ENCODE measurements around the gene SPIB. TPM values are rescaled to one million over a fixed set of nuclear protein-coding genes. Genes with fewer than 3 reads are reported as not detected.

The SPIB gene
- total RNA-seq, 2 donors from 2014 or later: not detected

GRCh38 chr19:50415661-50416033, 3.1 kb upstream of the SPIB start:
- intact Hi-C loops (cut with DNase I): loop anchor here in 1 of 2 donors (2.0 kb wide), 1 partner anchor 45 kb away; no protein-coding TSS in a partner anchor
- DNase-seq: no peak

GRCh38 chr19:50416034-50416977, 2.4 kb upstream of the SPIB start:
- ATAC-seq (no peak), DNase-seq (no peak)
- intact Hi-C loops (cut with DNase I): no loop called here

More at GRCh38 chr19:50415661-50416033, 3.1 kb upstream of the SPIB start:
- ATAC-seq: peak in 1 of 2 donors; percentile 34

GRCh38 chr19:50417111-50418081, 1.3 kb upstream of the SPIB start:
- ATAC-seq: no peak
- intact Hi-C loops (cut with DNase I): no loop called here
- DNase-seq: no peak

DNA sequence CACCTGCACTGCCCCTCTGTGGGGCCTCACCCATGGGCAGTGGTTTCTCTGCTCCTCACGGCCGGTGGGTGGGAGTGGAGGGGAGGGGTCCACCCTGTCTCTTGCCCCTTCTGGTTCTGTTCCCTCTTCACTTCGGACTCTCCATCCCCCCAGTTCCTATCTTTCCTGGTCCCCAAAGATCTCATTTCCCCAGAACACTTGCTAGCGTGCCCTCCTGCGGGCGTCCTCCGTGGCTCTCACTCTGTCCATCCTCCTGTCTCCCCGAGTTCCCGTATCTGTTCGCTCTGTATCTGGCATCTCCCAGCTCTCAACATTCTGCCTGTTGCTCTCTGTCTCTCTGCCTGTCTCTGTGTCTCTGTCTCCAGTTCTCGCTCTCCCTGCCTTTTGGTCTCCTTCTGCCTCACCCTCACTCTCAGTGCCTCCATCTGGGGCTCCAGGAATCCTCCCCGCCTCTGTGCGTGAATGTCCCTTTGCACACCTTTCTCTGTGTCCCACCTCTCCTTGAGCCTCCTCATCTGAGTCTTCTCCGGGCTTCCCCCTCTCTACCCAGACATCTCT, 363 bp downstream of the SPIB start:
- ATAC-seq (no peak), DNase-seq (no peak)
- intact Hi-C loops (cut with DNase I): no loop called here

GRCh38 chr19:50419580-50420035, 870 bp downstream of the SPIB start:
- DNase-seq: no peak
- ATAC-seq: no peak
- intact Hi-C loops (cut with DNase I): no loop called here

DNA sequence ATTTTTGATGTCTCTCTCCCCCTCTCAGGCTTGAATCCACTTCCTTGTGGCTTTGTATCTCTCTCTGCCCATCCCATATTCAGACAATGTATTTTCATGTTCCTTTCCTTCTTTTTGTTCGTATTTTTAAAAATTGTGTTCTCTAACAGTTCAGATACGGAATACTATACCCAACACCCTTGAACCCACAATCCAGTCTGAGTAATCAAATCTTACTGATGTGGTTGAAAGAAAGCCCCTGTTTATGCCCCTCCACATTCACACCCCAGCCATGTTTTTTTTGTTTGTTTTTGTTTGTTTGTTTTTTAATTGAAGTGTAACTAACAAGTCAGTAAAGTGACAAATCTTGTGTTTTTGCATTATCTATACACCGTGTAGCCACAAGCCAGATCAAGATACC, 1.4 kb downstream of the SPIB start:
- DNase-seq (no peak), ATAC-seq (no peak)
- intact Hi-C loops (cut with DNase I): no loop called here

DNA sequence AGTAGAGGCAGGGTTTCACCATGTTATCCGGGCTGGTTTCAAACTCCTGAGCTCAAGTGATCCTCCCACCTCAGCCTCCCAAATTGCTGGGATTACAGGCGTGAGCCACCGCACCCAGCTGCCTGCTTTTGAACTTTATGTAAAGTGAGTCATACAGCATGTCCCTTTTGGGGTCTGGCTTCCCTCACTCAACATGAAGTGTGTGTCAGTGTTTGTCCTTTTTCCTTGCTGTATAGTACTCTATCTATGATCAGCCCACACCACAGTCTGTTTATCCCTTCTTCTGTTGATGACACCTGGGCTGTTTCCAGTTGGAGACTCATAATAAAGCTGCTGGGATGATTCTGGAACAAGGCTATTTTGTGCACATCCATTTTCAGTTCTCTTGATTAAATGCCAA, 2.1 kb downstream of the SPIB start:
- no peak for DNase-seq
- intact Hi-C loops (cut with DNase I): no loop called here
- no peak for ATAC-seq

DNA sequence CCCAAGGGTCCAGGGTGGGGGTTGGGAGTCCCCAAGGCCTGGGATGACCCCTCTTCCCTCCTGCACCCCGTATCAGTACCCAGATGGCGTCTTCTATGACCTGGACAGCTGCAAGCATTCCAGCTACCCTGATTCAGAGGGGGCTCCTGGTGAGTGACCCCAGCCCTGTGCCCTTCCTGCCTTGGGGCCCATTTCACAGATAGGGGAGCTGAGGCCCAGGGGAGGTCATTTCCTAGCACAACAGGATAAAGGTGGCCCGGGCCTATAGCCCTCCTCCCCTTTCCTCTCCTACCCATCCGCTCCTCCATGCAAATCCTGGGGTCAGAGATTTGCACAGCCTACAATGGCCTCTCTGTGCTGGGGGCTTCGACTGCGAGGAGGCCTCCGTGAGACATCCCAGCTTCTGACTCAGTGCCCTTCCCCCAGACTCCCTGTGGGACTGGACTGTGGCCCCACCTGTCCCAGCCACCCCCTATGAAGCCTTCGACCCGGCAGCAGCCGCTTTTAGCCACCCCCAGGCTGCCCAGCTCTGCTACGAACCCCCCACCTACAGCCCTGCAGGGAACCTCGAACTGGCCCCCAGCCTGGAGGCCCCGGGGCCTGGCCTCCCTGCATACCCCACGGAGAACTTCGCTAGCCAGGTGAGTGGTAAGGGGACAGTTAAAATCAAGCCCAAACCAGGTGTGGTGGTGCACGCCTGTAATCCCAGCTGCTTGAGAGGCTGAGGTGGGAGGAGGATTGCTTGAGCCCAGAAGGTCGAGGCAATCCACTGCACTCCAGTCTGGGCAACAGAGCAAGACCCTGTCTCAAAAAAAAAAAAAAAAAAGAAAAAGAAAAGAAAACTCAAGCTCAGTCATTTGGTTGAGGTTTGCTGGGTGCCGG, 3.9 kb downstream of the SPIB start:
- intact Hi-C loops (cut with DNase I): no loop called here
- no peak for ATAC-seq
- no peak for DNase-seq

DNA sequence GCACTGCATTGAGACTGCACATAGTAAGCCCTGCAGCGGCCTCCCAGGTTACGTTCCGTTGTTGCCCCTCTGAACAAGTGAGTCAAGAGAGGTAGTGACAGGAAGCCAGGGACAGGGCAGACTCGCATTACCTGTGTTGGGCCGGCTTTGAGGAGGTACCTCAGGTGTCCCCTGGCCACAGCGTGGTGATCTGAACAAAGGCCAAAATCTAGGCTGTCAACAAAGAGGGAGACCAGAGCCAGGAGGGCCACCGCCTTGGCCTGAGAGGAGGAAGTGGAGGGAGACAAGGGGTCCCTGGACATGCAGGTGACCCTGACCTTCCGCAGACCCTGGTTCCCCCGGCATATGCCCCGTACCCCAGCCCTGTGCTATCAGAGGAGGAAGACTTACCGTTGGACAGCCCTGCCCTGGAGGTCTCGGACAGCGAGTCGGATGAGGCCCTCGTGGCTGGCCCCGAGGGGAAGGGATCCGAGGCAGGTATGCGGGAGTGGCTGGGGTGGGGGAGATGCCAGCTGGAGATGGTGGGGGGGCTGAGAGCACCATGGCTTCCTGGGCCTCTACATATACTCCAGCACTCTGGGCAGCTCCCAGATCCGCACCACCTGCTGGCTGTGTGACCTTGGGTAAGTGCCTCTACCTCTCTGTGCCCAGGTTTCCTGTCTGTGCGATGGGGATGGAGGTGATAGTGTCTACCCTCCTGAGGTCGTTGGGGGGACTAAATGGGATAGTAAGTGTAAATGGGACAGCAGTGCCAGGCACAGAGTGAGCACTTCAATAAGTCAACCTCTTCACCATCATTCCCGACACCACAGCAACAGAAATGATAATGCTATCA, 4.8 kb downstream of the SPIB start:
- DNase-seq: no peak
- no peak for ATAC-seq
- intact Hi-C loops (cut with DNase I): no loop called here

DNA sequence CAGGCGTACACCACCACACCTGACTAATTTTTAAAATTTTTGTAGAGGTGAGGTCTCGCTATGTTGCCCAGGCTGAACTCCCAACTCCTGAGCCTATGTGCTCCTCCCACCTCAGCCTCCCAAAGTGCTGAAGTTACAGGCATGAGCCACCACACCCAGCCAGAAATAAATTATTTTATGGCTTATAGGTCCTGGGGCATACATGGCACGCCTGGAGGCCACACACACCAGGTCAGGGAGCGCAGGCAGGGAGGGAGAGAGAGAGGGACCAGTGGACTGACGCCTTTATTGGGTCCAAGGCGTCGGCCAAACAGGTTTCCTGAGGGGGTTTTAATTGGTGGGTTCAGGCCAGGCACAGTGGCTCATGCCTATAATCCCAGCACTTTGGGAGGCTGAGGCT, 6.8 kb downstream of the SPIB start:
- DNase-seq (no peak), ATAC-seq (no peak)
- intact Hi-C loops (cut with DNase I): no loop called here

- intact Hi-C loops (cut with DNase I): no loop called here
- no peak for ATAC-seq
- no peak for DNase-seq
These were observed 8.7 kb downstream of the SPIB start for GRCh38 chr19:50427318-50427925.

- DNase-seq: peak; percentile 89
- intact Hi-C loops (cut with DNase I): no loop called here
- ATAC-seq: peak; percentile 70 to 72
These were observed 9.3 kb downstream of the SPIB start for GRCh38 chr19:50427997-50428425.

DNA sequence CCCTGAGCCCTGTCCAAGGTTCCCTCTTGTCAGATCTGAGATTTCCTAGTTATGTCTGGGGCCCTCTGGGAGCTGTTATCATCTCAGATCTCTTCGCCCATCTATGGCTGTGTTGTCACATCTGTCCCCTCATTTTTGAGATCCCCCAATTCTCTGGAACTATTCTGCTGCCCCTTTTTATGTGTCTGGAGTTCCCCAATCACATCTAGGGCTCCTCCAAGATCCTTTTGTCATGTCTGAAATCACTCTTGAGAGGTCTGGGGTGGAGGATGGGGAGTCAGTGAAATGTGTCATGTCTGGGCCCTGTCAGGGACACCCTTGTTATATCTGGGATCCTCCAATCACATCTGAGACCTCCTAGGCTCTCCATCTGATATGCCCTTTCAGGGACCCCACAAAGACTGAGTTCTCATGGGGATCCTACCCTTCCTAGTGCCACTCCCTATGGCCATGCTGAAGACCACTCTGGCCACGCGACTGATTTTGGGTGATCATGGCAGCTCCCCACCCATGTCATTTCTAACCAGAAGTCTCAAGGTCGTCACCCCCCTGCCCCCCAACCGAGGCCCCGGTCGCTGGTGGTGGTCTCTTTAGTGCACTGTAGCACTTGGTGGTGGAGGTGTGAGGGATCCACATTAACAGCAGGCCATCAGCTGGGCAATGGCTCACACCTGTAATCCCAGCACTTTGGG, 10.2 kb downstream of the SPIB start:
- intact Hi-C loops (cut with DNase I): no loop called here
- DNase-seq: no peak
- no peak for ATAC-seq

DNA sequence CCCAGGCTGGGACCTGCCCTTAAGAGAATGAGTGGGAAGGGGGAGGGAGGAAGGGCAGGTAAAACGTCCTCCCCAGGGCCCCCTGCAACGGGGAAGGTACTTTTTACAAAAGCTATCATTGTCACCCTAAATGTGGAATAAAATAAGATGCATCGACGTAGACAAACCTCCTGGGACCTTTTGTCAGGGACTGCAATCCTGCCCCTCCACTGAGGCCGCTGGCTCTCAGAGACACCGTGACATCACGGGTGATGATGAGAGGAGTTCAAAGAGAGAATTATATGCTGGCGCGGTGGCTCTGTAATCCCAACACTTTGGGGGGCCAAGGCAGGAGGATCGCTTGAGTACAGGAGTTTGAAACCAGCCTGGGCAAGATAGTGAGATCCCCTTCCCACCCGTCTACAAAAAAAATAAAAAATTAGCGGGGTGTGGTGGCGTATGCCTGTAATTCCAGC, 12.2 kb downstream of the SPIB start:
- intact Hi-C loops (cut with DNase I): no loop called here
- no peak for ATAC-seq
- no peak for DNase-seq

DNA sequence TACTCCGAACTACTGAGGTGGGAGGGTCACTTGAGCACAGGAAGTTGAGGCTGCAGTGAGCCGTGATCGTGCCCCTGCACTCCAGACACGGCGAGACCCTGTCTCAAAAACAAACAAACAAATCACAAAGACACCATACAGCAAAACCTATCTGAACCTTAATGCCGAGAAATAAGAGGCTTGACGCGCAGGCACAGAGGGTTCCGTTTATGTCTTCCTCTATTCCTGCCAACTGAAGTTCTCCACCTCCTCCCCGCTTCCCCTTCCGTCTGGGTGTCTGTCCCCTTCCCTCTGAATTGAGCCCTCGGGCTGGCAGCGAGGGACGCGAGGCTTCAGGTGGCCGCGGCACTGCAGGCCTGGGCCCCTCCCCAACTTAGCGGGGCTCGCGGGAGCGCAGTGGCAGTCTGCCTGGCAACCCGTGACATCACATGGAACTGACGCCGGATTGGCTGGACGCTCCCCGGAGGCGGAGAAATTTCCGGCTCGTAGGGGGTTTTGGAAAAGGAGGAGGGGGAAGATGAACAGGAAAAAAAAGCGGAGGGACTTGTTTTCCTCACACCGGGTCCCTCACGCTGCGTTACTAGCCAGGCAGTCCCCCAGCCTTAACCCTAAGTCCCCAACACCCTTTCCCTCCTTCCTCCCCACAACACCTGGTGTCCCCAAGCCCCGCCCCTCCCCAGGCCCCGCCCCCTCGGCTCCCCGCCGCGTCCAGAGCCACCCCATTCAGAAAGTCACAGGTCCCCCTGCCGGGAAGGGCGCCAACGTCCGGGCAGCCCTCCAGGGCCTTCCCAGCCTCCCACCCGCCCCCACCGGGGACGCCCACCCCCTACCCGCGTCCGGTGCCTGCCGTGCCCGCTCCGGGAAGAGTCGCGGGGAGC, 12.8 kb downstream of the SPIB start:
- ATAC-seq (peak; percentile 93 to 94), DNase-seq (peak; percentile 84)
- intact Hi-C loops (cut with DNase I): no loop called here
